Subcutaneous adipose tissue (tissue), 4 donors: ENCODE measurements around the gene KCNJ6. TPM values are rescaled to one million over a fixed set of nuclear protein-coding genes. Genes with fewer than 3 reads are reported as not detected.

ENCODE experiments used
- total RNA-seq, 4 donors: library from RNA; depleted of rRNA; stranded (reverse); fragments of >200 nt; gene quantifications; one replicate each; pipeline ENCODE4 v1.1.0, GENCODE V29; 2016
- TF ChIP-seq, protein P1 (sequence below): fragments of 450-650 bp; IDR thresholded peaks from one replicate; pipeline ENCODE4 v1.5.1; 2016; ENCODE audit warnings: low read depth, mild to moderate bottlenecking, control low read depth, antibody characterized with exemption, moderate library complexity

KCNJ6 gene
- total RNA-seq, 4 donors from 2014 or later: not detected

DNA sequence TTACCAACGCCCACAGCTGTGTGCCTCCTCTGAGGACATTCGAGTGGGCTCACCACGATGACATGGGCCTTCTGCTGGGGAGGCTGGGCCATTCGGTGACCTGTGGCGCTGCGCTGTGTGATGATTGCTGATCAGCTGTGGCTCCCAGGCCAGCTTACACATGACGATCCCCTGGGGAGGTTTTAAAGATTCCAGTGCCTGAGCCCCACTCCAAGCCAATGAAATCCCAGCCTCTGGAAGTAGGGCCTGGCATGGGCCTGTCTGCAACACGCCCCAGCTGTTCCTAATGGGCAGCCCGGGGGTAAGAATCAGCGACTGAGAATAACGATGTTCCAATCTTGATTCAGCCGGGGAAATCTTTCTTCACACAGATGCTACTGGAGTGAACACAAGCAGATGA is 153.7 kb downstream of the KCNJ6 start:
- TF ChIP-seq, protein P1, sequence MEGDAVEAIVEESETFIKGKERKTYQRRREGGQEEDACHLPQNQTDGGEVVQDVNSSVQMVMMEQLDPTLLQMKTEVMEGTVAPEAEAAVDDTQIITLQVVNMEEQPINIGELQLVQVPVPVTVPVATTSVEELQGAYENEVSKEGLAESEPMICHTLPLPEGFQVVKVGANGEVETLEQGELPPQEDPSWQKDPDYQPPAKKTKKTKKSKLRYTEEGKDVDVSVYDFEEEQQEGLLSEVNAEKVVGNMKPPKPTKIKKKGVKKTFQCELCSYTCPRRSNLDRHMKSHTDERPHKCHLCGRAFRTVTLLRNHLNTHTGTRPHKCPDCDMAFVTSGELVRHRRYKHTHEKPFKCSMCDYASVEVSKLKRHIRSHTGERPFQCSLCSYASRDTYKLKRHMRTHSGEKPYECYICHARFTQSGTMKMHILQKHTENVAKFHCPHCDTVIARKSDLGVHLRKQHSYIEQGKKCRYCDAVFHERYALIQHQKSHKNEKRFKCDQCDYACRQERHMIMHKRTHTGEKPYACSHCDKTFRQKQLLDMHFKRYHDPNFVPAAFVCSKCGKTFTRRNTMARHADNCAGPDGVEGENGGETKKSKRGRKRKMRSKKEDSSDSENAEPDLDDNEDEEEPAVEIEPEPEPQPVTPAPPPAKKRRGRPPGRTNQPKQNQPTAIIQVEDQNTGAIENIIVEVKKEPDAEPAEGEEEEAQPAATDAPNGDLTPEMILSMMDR: no peak

DNA sequence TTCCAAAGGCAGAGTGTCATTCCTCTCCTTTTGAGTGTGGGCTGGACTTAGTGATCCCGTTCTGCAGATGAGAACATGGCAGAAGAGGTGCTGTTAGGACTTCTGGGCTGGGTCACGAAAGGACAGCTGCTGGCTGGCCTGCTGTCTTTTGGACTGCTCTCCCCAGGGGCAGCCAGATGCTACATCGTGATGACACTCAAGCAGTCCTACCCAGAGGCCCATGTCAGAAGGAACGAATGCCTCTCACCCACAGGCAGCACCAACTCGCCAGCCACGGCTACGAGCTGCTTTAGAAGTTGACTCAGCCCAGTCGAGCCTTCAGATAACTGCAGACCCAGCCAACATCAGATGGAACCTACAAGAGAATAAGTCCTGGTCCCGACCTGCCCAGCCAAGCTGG is 156.5 kb downstream of the KCNJ6 start:
- TF ChIP-seq, protein P1: no peak

DNA sequence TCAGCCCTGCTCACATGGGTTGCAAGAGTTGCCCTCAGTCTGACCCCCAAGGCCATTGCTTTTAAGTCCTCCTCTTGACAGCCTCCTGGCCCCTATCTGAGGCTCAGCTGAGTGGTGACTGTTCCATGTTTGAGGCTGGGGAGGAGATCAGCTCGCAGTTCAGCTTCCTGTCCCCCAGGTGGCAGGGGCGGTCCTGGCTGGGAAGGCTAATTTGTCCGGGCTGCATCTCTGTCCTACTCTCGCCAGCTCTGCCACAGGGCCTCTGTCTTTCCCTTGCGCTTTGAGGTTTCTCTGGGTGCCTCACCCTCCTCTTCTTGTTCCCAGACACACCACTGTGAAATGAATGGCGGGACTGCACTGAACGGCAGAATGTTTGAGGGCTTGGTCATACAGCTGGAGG is 157.3 kb downstream of the KCNJ6 start:
- TF ChIP-seq, protein P1: no peak

DNA sequence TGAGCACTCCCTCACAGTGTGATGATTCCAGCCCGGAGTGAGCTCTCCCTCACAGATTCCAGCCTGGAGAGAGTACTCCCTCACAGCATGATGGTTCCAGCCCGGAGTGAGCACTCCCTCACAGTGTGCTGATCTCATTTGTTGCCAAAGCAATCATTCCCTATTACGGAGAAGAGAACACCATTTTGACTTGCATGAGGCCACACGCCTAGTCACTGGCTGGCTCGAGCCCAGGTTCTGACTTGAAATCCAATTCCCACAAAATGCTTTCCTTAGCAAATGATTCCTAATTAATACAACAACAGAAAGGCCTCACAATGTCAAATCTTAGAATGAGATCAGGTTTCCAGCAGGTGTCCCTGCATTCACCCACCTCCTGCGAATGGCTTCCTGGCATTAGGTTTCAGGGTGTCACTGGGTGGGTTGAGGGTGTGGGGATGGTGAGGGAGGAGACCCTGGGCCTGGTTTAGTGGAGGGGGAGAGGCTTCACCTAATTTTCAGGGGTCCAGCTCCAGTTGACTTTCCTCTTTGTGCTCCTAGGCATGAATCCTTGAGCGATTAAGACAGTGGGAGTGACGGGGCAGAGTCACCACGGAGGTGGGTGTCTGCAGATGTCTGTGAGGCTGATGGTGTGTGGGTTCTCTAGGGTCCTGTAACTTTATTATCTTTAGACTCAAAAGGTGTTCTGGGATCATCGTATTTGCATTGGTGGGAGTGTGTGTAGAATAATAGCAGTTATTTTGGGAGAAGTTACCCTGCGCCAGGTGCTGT is 158.5 kb downstream of the KCNJ6 start:
- TF ChIP-seq, protein P1: no peak

DNA sequence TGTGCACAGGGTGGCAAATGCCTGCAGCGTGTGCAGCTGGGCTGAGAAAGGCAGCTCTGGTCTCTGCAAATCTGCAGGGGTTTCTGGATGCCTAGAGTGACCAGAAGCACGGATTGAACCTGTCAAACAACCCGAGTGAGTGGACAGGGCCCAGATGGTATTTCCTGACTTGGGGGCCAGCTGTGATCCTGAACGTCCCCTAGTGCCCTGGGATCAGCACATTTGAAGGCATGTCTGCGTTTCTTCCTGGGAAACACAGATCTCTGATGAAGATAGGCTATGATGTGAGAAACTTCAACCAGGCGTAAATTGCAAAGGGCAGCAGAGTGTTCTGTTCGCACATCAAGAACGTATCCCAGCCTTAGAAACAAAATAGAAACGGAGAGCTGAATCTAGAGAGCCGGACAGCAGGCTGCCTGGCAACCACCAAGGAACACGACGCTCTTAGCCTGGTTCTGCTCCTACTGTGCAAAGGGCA is 163.1 kb downstream of the KCNJ6 start:
- TF ChIP-seq, protein P1: no peak

DNA sequence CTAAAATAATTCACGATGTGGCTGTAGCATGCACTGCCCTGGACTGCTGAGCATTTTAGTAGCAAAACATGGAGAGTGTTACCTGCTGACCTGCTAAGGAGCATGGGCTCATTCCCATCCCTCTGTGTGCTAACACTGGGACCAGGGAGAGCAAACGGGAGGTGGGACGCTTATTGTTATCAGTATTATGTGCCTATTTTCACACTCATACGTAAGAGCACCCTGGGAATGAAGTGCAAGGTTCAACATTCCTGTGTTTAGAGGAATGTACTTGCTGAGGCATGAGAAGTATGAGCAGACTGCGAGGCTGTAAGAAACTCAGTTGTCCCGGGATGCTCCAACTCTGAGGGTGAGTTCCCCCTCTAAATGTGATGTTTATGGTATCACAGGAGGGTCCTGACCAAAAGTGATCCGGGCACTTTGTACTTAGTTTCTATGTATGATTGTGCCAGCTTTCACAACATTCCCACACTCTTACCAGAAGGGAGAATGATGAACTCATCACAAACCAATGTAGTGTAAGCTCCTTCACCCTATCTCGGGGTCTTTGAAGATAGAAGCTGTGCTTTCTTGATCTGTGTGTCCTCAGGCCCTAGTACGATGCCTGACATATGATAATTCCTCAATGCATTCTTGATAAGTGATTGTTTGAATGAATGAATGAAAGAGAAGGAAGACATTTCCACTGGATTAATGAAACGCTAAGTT is 164.8 kb downstream of the KCNJ6 start:
- TF ChIP-seq, protein P1: no peak

DNA sequence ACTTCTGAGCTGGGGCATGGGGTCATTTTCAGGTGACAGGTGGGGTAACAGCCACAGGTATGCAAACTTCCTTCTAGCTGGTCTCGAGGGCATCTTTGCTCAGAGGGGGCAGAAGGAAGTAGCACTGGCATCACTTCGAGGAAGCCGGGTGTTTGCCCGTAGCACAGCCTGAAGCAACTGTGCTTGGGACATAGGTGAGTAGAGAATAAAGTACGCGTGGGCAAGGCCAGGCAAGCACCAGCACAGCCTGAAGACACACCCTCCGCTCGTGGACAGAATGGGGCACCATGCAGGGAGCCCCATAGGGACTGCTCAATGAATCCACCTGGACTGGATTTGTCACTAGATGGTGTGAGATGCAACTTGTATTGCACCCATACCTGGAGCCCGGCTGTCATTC is 167.1 kb downstream of the KCNJ6 start:
- TF ChIP-seq, protein P1: no peak
